Nephron progenitor cell (in vitro differentiated cells): ENCODE measurements around the gene ZSCAN5A.

Source experiments
- DNase-seq: peaks from one replicate; pipeline ENCODE4 v3.0.0; 2021
- H3K27ac Mint-ChIP-seq: 2 replicates; pipeline ENCODE4 v1.8.0; 2021; ENCODE audit warnings: mild to moderate bottlenecking, moderate library complexity, mixed read lengths
- H3K27me3 Mint-ChIP-seq: 2 replicates; pipeline ENCODE4 v1.8.0; 2021; ENCODE audit warnings: mild to moderate bottlenecking, low read depth, mixed read lengths; ENCODE audit not compliant: poor library complexity
- H3K36me3 Mint-ChIP-seq: 2 replicates; pipeline ENCODE4 v1.8.0; 2021; ENCODE audit warnings: low read depth, mixed read lengths
- H3K4me1 Mint-ChIP-seq: 2 replicates; pipeline ENCODE4 v1.8.0; 2021; ENCODE audit warnings: mixed read lengths
- H3K4me3 Mint-ChIP-seq: 2 replicates; pipeline ENCODE4 v1.8.0; 2021; ENCODE audit warnings: mild to moderate bottlenecking, moderate library complexity, mixed read lengths
- H3K9me3 Mint-ChIP-seq: 2 replicates; pipeline ENCODE4 v1.8.0; 2021; ENCODE audit warnings: mild to moderate bottlenecking, moderate library complexity, mixed read lengths
- CTCF ChIP-seq: fragments of 200-600 bp; sonication (generic); IDR thresholded peaks from 2 replicates; pipeline ENCODE4 v1.5.0; 2021; ENCODE audit warnings: antibody characterized with exemption

The ZSCAN5A gene

GRCh38 chr19:56295531-56296455 lies 18.8 kb downstream of the ZSCAN5A start:
- Mint-ChIP-seq H3K27ac (no peak overlapping the region), H3K36me3 (peaks cover 74% of the 10 kb centered on the region), H3K4me1 (no peaks in the 10 kb centered on the region), H3K9me3 (peaks cover 52% of the 10 kb centered on the region), H3K4me3 (no peak overlapping the region), H3K27me3 (peaks cover 3% of the 10 kb centered on the region)
- no peak for DNase-seq
- no peak for TF ChIP-seq CTCF

GRCh38 chr19:56294549-56294948 lies 20.1 kb downstream of the ZSCAN5A start:
- DNase-seq = no peak
- Mint-ChIP-seq H3K9me3 (peaks cover 50% of the 10 kb centered on the region), H3K4me3 (no peak overlapping the region), H3K4me1 (no peaks in the 10 kb centered on the region), H3K36me3 (peaks cover 74% of the 10 kb centered on the region), H3K27me3 (peaks cover 3% of the 10 kb centered on the region), H3K27ac (no peak overlapping the region)
- no peak for TF ChIP-seq CTCF

- TF ChIP-seq CTCF = no peak
- peaks cover 2% of the 10 kb centered on the region for H3K27me3 Mint-ChIP-seq
- H3K36me3 Mint-ChIP-seq = peaks cover 86% of the 10 kb centered on the region
- no peak overlapping the region for H3K27ac Mint-ChIP-seq
- H3K4me3 Mint-ChIP-seq = no peak overlapping the region
- DNase-seq = no peak
- no peaks in the 10 kb centered on the region for H3K4me1 Mint-ChIP-seq
- peaks cover 59% of the 10 kb centered on the region for H3K9me3 Mint-ChIP-seq
These were observed 22.8 kb downstream of the ZSCAN5A start for GRCh38 chr19:56291867-56292266.

GRCh38 chr19:56290104-56290503 lies 24.5 kb downstream of the ZSCAN5A start:
- DNase-seq = no peak
- peaks cover 81% of the 10 kb centered on the region for H3K36me3 Mint-ChIP-seq
- H3K27me3 Mint-ChIP-seq = no peaks in the 10 kb centered on the region
- H3K9me3 Mint-ChIP-seq = peaks cover 61% of the 10 kb centered on the region
- H3K27ac Mint-ChIP-seq = no peak overlapping the region
- H3K4me3 Mint-ChIP-seq = no peak overlapping the region
- no peak for TF ChIP-seq CTCF
- H3K4me1 Mint-ChIP-seq = no peaks in the 10 kb centered on the region

GRCh38 chr19:56284746-56285145 lies 29.9 kb downstream of the ZSCAN5A start:
- DNase-seq = no peak
- H3K4me1 Mint-ChIP-seq = no peaks in the 10 kb centered on the region
- TF ChIP-seq CTCF = no peak
- no peaks in the 10 kb centered on the region for H3K27me3 Mint-ChIP-seq
- H3K36me3 Mint-ChIP-seq = peaks cover 63% of the 10 kb centered on the region
- H3K27ac Mint-ChIP-seq = no peak overlapping the region
- no peak overlapping the region for H3K4me3 Mint-ChIP-seq
- H3K9me3 Mint-ChIP-seq = peaks cover 44% of the 10 kb centered on the region

GRCh38 chr19:56282809-56283208 lies 31.8 kb downstream of the ZSCAN5A start:
- H3K4me3 Mint-ChIP-seq = no peak overlapping the region
- H3K36me3 Mint-ChIP-seq = peaks cover 59% of the 10 kb centered on the region
- no peak for DNase-seq
- TF ChIP-seq CTCF = no peak
- H3K9me3 Mint-ChIP-seq = peaks cover 41% of the 10 kb centered on the region
- no peaks in the 10 kb centered on the region for H3K4me1 Mint-ChIP-seq
- no peak overlapping the region for H3K27ac Mint-ChIP-seq
- no peaks in the 10 kb centered on the region for H3K27me3 Mint-ChIP-seq
